Measurements from ENCODE around the gene GARIN3.
"Not testable (repeated sequence)": the region's sequence is repeated elsewhere in the genome, so short reads cannot be mapped to it uniquely, and the experiment has no call there.

Gene GARIN3

GRCh38 chr5:157185122-157185521 lies 19.1 kb upstream of the GARIN3 start:
- not testable (repeated sequence) for DNase-seq (ENCODE audit: low spot score)

DNA sequence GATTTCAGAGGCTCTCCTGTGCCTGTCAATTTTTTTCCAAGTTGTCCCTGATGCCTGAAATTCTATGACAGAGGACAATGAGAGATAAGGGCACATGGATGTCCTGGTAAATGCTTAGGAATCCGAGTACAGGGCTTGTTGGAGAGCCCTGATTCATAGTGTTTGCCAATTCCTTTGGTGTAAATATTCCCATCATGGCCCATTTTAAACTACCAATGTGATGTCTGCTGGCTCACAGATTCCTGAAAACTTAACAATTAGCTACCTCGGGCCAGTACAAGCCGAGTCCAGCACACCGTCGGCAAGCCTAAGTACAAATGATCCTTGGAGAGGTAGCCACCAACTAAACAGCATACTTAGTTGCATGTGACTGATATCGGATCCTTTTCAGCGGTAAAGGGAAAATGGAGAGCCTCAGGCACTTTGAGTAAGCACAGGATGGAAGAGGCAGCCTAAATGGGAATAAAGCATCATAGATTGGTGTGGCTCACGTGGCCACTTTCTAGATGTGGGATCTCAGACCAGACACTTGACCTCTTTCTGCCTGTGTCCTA lies 18.1 kb upstream of the GARIN3 start:
- DNase-seq (ENCODE audit: low spot score): no peak

GRCh38 chr5:157182143-157182757 lies 16.2 kb upstream of the GARIN3 start:
- no peak for DNase-seq (ENCODE audit: low spot score)

DNA sequence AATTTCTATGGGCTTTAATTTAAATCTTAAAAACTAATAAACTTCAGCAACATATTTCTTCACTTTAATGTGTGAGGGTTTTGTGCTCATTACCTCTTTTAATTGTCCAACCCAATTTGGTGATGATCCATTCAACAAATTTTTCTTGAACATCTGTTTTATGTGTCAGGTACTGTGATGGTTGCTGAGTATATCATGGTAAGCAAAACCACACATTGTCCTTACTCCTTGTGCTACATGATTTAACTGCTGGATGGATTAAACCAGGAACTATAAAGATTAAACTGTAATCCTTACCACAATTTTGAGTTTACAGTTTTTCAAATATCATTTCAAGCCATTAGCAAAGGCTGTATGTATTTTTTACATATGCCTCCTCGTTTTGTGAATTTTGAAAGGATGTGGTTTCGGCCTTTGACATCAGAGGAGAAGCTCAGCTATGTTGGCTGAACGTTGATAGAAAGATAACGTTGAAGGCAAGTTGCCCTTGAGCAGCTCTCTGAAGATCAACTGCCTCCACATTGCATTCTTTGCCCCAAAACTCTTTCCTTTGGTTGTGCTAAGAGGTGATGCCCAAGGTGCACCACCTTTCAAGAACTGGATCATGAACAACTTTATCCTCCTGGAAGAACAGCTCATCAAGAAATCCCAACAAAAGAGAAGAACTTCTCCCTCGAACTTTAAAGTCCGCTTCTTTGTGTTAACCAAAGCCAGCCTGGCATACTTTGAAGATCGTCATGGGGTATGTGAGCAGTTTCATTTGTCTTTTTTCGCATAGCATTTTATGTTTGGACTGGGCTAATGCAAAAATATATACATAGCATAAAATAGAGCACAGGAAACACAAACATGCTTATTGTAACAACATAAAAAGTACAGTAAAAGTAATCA lies 14.6 kb upstream of the GARIN3 start, which contains the start of gene ITK:
ITK (plus strand) TSS at position 467 of the 891 bp plus-strand sequence; CDS start at position 605, 138 bp downstream.
- DNase-seq (ENCODE audit: low spot score): no peak

GRCh38 chr5:157178966-157179365 lies 12.9 kb upstream of the GARIN3 start:
- DNase-seq (ENCODE audit: low spot score): no peak

DNA sequence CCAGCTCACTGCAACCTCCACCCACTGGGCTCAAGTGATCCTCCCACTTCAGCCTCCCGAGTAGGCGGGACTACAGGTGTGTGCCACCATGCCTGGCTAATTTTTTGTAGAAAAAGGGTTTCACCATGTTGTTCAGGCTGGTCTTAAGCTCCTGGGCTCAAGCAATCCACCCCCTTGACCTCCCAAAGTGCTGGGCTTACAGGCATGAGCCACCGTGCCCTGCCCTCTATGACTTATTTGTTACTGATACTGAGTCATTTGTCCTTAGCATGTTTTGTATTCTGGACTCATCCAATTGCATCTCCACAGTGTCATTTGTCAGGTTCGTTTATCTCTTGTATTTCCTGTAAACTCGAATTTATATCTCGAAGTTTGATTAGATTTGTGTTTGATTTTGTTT lies 11.9 kb upstream of the GARIN3 start:
- DNase-seq (ENCODE audit: low spot score): no peak

GRCh38 chr5:157175071-157175612 lies 9.1 kb upstream of the GARIN3 start:
- DNase-seq (ENCODE audit: low spot score): no peak

GRCh38 chr5:157172403-157172802 lies 6.3 kb upstream of the GARIN3 start:
- DNase-seq (ENCODE audit: low spot score): no peak

- no peak for DNase-seq (ENCODE audit: low spot score)
Measured at GRCh38 chr5:157168286-157168685, 2.2 kb upstream of the GARIN3 start.

DNA sequence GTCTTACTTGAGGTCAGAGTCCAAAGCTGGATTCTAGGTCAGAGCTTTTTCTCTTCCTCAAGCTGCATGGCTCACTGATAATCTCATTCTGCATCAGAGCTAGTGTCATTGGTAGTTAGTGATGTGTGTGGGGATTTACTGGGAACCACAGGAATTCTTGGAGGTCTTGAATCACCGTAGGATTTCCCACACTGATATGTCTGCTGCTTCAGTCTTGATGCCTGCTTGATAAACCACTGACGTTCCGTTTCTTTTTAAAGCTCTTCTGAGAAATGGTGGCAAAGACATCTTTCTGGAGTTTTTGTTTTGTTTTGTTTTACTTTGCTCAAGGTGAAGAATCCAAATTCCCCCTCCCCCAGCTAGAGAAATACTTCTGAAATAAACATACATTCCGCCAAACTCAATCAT lies 1.2 kb upstream of the GARIN3 start:
- DNase-seq (ENCODE audit: low spot score): no peak

GRCh38 chr5:157165668-157166067 lies 396 bp downstream of the GARIN3 start:
- DNase-seq (ENCODE audit: low spot score): no peak

DNA sequence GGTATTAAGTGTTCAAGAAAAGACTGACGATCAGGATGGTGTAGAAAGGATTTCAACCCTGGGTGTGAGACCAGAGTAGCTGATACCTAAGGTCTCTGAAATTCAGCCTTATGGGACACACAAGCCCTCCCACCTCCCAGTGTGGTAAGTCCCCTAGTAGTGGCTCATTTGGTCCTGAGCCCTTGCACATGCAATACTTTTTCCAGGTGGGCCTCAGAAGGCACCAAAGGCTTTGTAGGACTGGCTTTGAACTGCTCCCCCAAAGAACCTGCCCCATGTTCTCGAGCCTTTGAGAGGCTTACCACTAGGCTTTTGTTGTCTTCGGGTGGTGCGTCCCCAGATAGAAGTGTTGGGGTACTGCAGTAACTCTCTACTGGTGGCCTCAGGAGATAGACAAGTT lies 803 bp downstream of the GARIN3 start:
- DNase-seq (ENCODE audit: low spot score): no peak

GRCh38 chr5:157164521-157164920 lies 1.5 kb downstream of the GARIN3 start:
- no peak for DNase-seq (ENCODE audit: low spot score)

DNA sequence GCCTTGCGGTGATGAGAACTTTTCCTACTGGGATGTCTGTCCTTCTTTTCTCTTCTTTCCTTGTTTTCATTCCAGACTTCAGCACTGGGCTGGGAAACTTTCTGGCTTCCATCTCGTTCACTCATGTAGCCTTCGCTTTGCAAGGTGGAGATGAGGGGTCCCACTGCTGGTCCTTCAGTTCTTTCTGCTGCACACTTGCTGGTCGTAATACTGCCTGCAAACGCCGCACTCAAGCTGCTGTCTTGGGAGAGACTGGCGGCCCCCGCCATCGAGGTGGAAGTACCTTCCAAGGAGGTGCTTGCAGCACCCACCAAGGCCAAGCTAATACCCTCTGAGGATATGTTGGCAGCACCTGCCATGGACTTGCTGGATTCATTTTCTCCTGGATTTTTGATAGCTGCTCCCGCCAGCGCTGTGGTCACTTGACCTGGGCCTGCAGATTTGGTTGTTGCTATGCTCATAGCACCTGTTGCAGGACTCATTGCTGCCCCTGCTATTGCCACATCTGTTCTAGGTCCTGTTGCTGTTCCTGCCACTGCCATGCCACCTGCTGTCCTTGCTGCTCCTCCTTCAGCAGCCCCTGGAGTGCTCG lies 3.0 kb downstream of the GARIN3 start:
- no peak for DNase-seq (ENCODE audit: low spot score)

- DNase-seq (ENCODE audit: low spot score): no peak
Measured at GRCh38 chr5:157161996-157162395, 4.1 kb downstream of the GARIN3 start.

DNA sequence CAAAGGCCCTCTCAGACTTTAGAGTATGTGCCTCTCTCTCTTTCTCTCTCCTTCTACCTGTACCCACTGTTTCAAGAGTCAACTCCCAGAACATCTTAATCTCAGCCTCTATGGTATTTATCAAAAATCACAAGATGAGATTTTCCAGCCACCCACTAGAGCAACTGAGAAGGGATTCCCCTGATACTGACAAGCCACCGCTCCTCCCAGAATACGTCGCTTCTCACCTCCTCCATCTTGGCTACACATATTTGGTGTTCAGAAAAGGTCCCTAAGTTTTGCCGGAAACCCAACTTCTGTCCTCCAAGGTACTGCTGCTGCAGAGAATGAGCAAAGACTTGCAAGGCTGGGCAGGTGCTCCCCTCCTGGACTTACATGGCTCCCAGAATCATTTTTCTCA lies 6.1 kb downstream of the GARIN3 start:
- DNase-seq (ENCODE audit: low spot score): no peak

DNA sequence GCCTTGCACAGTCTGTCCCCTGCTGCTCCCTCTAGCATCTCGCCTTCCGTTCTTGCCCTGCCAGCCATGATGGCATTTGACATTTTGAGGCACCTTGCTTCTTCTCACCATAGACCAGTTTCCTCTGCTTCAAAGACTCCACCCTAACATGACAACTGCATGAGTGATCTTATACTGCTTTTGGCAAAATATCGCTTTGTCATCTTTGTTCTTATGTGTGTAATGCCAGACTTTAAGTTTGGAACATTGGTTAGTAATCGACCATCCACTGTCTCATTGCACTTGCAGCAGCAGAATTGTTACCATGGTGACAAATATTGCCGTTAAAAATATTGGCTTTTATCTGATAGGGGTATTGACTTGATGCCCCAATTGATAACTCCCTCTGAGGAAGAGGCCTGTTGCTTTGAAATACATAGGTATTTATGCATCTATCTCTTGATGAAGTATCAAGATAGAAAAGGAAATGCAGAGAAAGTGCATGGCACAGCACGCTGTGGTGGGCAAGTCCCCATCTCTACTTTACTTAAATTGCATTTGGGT lies 6.8 kb downstream of the GARIN3 start:
- no peak for DNase-seq (ENCODE audit: low spot score)

- DNase-seq (ENCODE audit: low spot score): no peak
Measured at GRCh38 chr5:157157293-157157891, 8.7 kb downstream of the GARIN3 start.

DNA sequence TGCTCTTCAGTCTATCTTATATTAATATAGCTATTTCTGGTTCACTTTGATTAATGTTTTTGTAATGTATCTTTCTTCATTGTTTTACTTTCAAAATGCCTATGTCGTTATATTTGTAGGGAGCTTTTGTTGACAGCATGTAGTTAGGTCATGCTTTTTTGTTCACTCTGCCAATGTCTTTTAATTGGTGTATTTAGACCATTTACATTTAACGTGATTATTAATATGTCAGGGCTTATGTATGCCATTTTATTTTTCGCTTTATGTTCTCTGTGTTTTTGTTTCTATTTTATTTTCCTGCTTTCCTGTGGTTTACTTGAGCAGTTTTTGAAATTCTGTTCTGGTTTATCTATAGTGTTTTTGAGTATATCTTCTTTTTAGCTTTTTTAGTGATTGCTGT lies 10.8 kb downstream of the GARIN3 start:
- no peak for DNase-seq (ENCODE audit: low spot score)

GRCh38 chr5:157150995-157151394 lies 15.1 kb downstream of the GARIN3 start:
- DNase-seq (ENCODE audit: low spot score): no peak
